ENCODE data around the gene BRAF.
"Not testable (repeated sequence)": the region's sequence is repeated elsewhere in the genome, so short reads cannot be mapped to it uniquely, and the experiment has no call there.

BRAF gene

GRCh38 chr7:140719721-140720120, 205.0 kb downstream of the BRAF start:
- DNase-seq (ENCODE audit: low read depth, low spot score), result no peak
- H3K4me3 ChIP-seq (ENCODE audit: low read depth, low read length), result no peak overlapping the region
- no peak for TF ChIP-seq CTCF (IDR thresholded peaks at IDR 0.05; ENCODE audit: insufficient read depth, low read length, missing control alignments)
- CTCF ChIA-PET, result no interaction called here
- POLR2A ChIA-PET, result no interaction called here

- POLR2A ChIA-PET, result no interaction called here
- DNase-seq (ENCODE audit: low read depth, low spot score), result no peak
- TF ChIP-seq CTCF (IDR thresholded peaks at IDR 0.05; ENCODE audit: insufficient read depth, low read length, missing control alignments), result no peak
- H3K4me3 ChIP-seq (ENCODE audit: low read depth, low read length), result no peak overlapping the region
- CTCF ChIA-PET, result no interaction called here
Measured at GRCh38 chr7:140714331-140715040, 210.2 kb downstream of the BRAF start.

GRCh38 chr7:140712392-140712791, 212.3 kb downstream of the BRAF start:
- CTCF ChIA-PET; POLR2A ChIA-PET; DNase-seq (ENCODE audit: low read depth, low spot score); H3K4me3 ChIP-seq (ENCODE audit: low read depth, low read length): not testable (repeated sequence)

- H3K4me3 ChIP-seq (ENCODE audit: low read depth, low read length); POLR2A ChIA-PET; DNase-seq (ENCODE audit: low read depth, low spot score); CTCF ChIA-PET: not testable (repeated sequence)
Measured at GRCh38 chr7:140708764-140709163, 216.0 kb downstream of the BRAF start.

GRCh38 chr7:140707132-140707531, 217.6 kb downstream of the BRAF start:
- ChIA-PET CTCF (interaction anchor here (1.5 kb wide), 1 partner anchor 19 kb away, joined by 3 read pairs; no protein-coding TSS in a partner anchor), POLR2A (no interaction called here)
- DNase-seq (ENCODE audit: low read depth, low spot score), result no peak
- TF ChIP-seq CTCF (IDR thresholded peaks at IDR 0.05; ENCODE audit: insufficient read depth, low read length, missing control alignments), result no peak
- no peak overlapping the region for H3K4me3 ChIP-seq (ENCODE audit: low read depth, low read length)

- no peak overlapping the region for H3K4me3 ChIP-seq (ENCODE audit: low read depth, low read length)
- CTCF ChIA-PET, result no interaction called here
- POLR2A ChIA-PET, result no interaction called here
- no peak for TF ChIP-seq CTCF (IDR thresholded peaks at IDR 0.05; ENCODE audit: insufficient read depth, low read length, missing control alignments)
- no peak for DNase-seq (ENCODE audit: low read depth, low spot score)
Measured at GRCh38 chr7:140704205-140704604, 220.5 kb downstream of the BRAF start.

GRCh38 chr7:140702774-140703173, 222.0 kb downstream of the BRAF start:
- no peak overlapping the region for H3K4me3 ChIP-seq (ENCODE audit: low read depth, low read length)
- ChIA-PET CTCF (interaction anchor here (0.7 to 1.1 kb wide), 2 partner anchors 20 to 23 kb away, joined by 3 read pairs; no protein-coding TSS in a partner anchor), POLR2A (interaction anchor here (0.6 kb wide), 1 partner anchor 22 kb away, joined by 4 read pairs; no protein-coding TSS in a partner anchor)
- DNase-seq (ENCODE audit: low read depth, low spot score), result no peak
- TF ChIP-seq CTCF (IDR thresholded peaks at IDR 0.05; ENCODE audit: insufficient read depth, low read length, missing control alignments), result no peak

Data from AG04449 (cell line).